Fibroblast of the aortic adventitia (primary cell): ENCODE measurements around the gene KLF13. TPM values are rescaled to one million over a fixed set of nuclear protein-coding genes. Genes with fewer than 3 reads are reported as not detected.

ENCODE experiments used
- DNase-seq: peaks from one replicate; pipeline ENCODE4 v3.0.0-alpha.2; 2010; ENCODE audit warnings: low read depth
- H3K4me3 ChIP-seq: 2 replicates; pipeline ENCODE4 v1.5.1; 2011; ENCODE audit warnings: low read depth, mild to moderate bottlenecking, control low read depth, low read length, moderate library complexity
- CTCF ChIP-seq: IDR thresholded peaks from 2 replicates; pipeline ENCODE4 v1.5.1; 2011; ENCODE audit warnings: mild to moderate bottlenecking, low read length, control low read depth, inconsistent platforms; ENCODE audit not compliant: insufficient read depth
- total RNA-seq: library from RNA; depleted of rRNA; stranded (reverse); fragments of >200 nt; gene quantifications from 2 replicates; pipeline ENCODE4 v1.2.3, GENCODE V29; 2012; ENCODE audit warnings: low replicate concordance

The KLF13 gene
- total RNA-seq, 1 donor: 40.4 TPM

GRCh38 chr15:31280046-31280830, 46.4 kb upstream of the KLF13 start:
- TF ChIP-seq CTCF: no peak
- no peak overlapping the region for H3K4me3 ChIP-seq
- DNase-seq: no peak

DNA sequence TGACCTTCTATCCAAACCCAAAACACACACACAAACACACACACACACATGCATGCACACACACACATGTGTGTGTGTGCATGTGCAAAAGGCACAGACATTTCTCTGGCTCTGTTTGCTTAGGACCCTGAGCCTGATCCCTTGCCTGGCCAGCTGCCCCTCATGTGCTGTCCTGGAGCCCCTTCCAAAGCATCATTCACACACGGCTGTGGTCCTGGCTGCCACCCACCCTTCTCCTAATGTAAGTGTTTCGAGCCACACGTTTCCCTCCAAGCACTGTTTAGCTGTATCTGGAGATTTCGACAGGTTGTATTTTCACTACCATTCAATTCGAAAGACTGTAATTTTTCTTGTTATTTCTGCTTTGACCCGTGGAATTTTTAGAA, 45.8 kb upstream of the KLF13 start:
- TF ChIP-seq CTCF: no peak
- DNase-seq: no peak
- no peak overlapping the region for H3K4me3 ChIP-seq

DNA sequence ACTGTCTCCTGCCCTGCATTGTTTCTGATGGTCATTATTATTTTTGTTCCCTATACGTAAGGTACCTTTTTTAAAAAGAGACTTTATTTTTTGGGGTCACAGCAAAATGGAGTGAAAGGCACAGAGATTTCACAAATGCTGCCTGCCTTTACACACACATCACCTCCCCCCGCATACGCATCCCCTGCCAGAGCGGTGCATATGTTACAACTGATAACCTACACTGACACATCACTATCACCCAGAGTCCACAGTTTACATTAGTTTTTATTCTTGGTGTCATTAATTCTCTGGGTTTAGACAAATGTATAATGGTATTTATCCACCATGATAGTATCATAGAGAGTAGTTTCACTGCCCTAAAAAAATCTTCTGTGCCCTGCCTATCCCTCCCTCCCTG, 43.6 kb upstream of the KLF13 start:
- no peak for DNase-seq
- no peak for TF ChIP-seq CTCF
- no peak overlapping the region for H3K4me3 ChIP-seq

GRCh38 chr15:31285772-31286261, 40.8 kb upstream of the KLF13 start:
- no peak for DNase-seq
- H3K4me3 ChIP-seq: no peak overlapping the region
- TF ChIP-seq CTCF: no peak

DNA sequence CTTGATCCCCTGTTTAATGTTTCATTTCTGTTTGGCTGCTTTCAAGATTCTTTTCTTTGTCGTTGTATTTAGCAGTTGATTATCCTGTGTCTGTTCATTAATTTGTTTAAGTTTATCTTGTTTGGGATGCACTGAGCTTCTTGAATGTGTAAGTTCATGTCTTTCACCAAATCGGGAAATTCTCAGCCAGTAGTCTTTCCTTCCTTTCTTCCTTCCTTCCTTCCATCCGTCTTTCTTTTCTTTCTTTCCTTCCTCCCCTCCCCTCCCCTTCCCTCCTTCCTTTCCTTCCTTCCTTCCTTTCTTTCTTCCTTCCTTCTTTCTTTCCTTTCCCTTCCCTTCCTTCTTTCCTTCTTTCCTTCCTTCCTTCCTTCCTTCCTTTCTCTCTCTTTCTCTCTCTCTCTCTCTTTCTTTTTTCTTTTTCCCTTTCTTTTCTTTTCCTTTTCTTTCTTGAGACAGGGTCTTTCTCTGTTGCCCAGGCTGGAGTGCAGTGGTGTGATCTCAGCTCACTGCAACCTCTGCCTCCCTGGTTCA, 35.5 kb upstream of the KLF13 start:
- TF ChIP-seq CTCF: no peak
- H3K4me3 ChIP-seq: no peak overlapping the region
- DNase-seq: no peak

GRCh38 chr15:31292391-31293015, 34.1 kb upstream of the KLF13 start:
- no peak overlapping the region for H3K4me3 ChIP-seq
- TF ChIP-seq CTCF: no peak
- no peak for DNase-seq
